ENCODE data around the gene IMPDH1. TPM values are rescaled to one million over a fixed set of nuclear protein-coding genes. Genes with fewer than 3 reads are reported as not detected.

IMPDH1 gene
- total and polyA plus RNA-seq, 2 donors (not counting 1 experiment from before 2014, with no cell fraction given): 54.9 to 90.6 TPM

DNA sequence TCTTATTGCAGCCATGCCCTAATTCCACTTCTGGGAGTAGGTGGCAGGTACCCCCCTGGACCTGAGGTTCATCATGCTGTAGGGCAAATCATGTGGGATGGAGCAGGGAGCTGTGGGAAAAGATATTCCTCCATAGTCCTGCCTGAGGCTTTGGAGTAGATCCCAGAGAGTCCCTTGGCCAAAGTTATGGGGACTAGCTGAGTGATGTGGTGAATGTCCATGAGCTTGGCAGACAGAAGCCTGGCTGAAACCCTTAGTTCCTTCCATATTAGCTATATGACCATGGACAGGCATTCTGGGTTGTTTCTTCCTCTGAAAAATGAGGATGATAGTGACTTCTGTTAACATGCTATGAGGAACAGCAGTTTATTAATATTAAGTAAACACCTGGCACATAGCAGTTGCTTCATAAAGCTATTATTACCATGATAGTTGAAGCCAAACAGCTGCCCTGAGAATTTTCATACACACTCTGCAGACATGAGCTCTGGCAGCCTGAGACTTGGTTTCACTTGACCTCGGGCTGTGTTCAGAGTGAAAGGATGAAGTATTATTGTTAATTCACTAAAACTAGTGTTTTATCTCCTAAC lies 15.0 kb upstream of the IMPDH1 start:
- H3K4me3 Mint-ChIP-seq: no peak overlapping the region
- ChIA-PET CTCF (interaction anchor here (0.6 to 12.8 kb wide), 13 partner anchors 15 to 436 kb away, joined by 3 to 541 read pairs (median 6); partner anchors contain the start of genes HILPDA, IMPDH1 and RBM28), POLR2A (no interaction called here)
- DNase-seq: no peak
- no peak overlapping the region for H3K27ac Mint-ChIP-seq
- Histone ChIP-seq H3K36me3 (replicated peaks in 1 of 2; ENCODE audit: control extremely low read depth in 1 of 2, control insufficient read depth in 1 of 2, extremely low read depth in 1 of 2, insufficient read depth in 2 of 2, low read length in 1 of 2) (no peaks in the 10 kb centered on the region), H4K20me1 (ENCODE audit: control insufficient read depth, insufficient read depth, low read length, poor library complexity, severe bottlenecking) (no peaks in the 10 kb centered on the region), H3K4me1 (ENCODE audit: control insufficient read depth in 2 of 2, insufficient read depth in 2 of 2, low read length in 2 of 2) (no peaks in the 10 kb centered on the region), H3K27ac (ENCODE audit: low read length in 2 of 2) (no peak overlapping the region), H3K27me3 (replicated peaks in 1 of 4; ENCODE audit: control extremely low read depth in 1 of 4, control insufficient read depth in 3 of 4, insufficient read depth in 4 of 4, low read length in 3 of 4) (no peaks in the 10 kb centered on the region), H3K4me2 (replicated peaks; ENCODE audit: low read depth, low read length, poor library complexity, severe bottlenecking) (no peak overlapping the region), H3K9ac (ENCODE audit: low read length) (no peak overlapping the region), H3K9me3 (ENCODE audit: control extremely low read depth in 1 of 3, control insufficient read depth in 2 of 3, insufficient read depth in 1 of 3, low read length in 2 of 3) (no peaks in the 10 kb centered on the region), H2AFZ (ENCODE audit: insufficient read depth, low read depth, low read length, poor library complexity, severe bottlenecking) (no peak overlapping the region), H3K4me3 (ENCODE audit: control extremely low read depth in 1 of 5, extremely low read depth in 1 of 5, insufficient read depth in 1 of 5, low read depth in 2 of 5, low read length in 4 of 5) (no peak overlapping the region), H3K79me2 (ENCODE audit: control insufficient read depth, insufficient read depth, low read length) (no peaks in the 10 kb centered on the region)
- H3K9me3 Mint-ChIP-seq (ENCODE audit: insufficient read depth): no peaks in the 10 kb centered on the region
- TF ChIP-seq EZH2 (IDR thresholded peaks at IDR 0.05; ENCODE audit: borderline replicate concordance, insufficient read depth, low read depth, low read length, poor library complexity, severe bottlenecking): no peak
- TF ChIP-seq, protein P1, sequence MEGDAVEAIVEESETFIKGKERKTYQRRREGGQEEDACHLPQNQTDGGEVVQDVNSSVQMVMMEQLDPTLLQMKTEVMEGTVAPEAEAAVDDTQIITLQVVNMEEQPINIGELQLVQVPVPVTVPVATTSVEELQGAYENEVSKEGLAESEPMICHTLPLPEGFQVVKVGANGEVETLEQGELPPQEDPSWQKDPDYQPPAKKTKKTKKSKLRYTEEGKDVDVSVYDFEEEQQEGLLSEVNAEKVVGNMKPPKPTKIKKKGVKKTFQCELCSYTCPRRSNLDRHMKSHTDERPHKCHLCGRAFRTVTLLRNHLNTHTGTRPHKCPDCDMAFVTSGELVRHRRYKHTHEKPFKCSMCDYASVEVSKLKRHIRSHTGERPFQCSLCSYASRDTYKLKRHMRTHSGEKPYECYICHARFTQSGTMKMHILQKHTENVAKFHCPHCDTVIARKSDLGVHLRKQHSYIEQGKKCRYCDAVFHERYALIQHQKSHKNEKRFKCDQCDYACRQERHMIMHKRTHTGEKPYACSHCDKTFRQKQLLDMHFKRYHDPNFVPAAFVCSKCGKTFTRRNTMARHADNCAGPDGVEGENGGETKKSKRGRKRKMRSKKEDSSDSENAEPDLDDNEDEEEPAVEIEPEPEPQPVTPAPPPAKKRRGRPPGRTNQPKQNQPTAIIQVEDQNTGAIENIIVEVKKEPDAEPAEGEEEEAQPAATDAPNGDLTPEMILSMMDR (IDR thresholded peaks at IDR 0.05): no peak
- H3K4me1 Mint-ChIP-seq: no peaks in the 10 kb centered on the region
- ATAC-seq (ENCODE audit: low read depth): no peak
- WGBS (ENCODE audit: insufficient coverage): no CpG with 5 or more reads among the region's 1 CpG
- intact Hi-C loops (cut with micrococcal nuclease): loop anchor here (1.0 kb wide), 1 partner anchor 26 kb away; no protein-coding TSS in a partner anchor
- no peaks in the 10 kb centered on the region for H3K27me3 Mint-ChIP-seq

DNA sequence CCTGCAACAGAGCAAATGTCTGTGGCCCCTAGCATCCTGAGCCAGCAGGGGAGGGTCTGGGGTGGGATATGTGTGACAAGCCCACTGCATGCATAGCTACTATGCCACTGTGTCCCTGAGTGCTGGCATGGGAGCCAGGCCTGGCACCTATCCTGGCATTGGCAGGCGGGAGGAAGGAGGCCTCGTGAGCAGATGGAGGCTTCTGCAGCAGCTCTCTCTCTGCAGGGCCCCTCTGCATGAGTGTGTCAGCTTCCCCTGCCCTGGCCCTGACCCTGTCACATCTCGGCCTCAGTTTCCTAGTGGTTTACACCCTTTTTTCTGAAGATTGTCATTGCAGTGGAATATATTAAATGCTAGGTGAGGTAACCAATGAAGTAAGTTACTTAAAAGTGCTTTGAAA lies 13.1 kb upstream of the IMPDH1 start:
- Histone ChIP-seq H4K20me1 (ENCODE audit: control insufficient read depth, insufficient read depth, low read length, poor library complexity, severe bottlenecking) (no peaks in the 10 kb centered on the region), H3K9me3 (ENCODE audit: control extremely low read depth in 1 of 3, control insufficient read depth in 2 of 3, insufficient read depth in 1 of 3, low read length in 2 of 3) (no peaks in the 10 kb centered on the region), H2AFZ (ENCODE audit: insufficient read depth, low read depth, low read length, poor library complexity, severe bottlenecking) (no peak overlapping the region), H3K36me3 (replicated peaks in 1 of 2; ENCODE audit: control extremely low read depth in 1 of 2, control insufficient read depth in 1 of 2, extremely low read depth in 1 of 2, insufficient read depth in 2 of 2, low read length in 1 of 2) (no peaks in the 10 kb centered on the region), H3K4me1 (ENCODE audit: control insufficient read depth in 2 of 2, insufficient read depth in 2 of 2, low read length in 2 of 2) (no peaks in the 10 kb centered on the region), H3K9ac (ENCODE audit: low read length) (no peak overlapping the region), H3K4me3 (ENCODE audit: control extremely low read depth in 1 of 5, extremely low read depth in 1 of 5, insufficient read depth in 1 of 5, low read depth in 2 of 5, low read length in 4 of 5) (no peak overlapping the region), H3K4me2 (replicated peaks; ENCODE audit: low read depth, low read length, poor library complexity, severe bottlenecking) (no peak overlapping the region), H3K27me3 (replicated peaks in 1 of 4; ENCODE audit: control extremely low read depth in 1 of 4, control insufficient read depth in 3 of 4, insufficient read depth in 4 of 4, low read length in 3 of 4) (no peaks in the 10 kb centered on the region), H3K27ac (ENCODE audit: low read length in 2 of 2) (no peak overlapping the region), H3K79me2 (ENCODE audit: control insufficient read depth, insufficient read depth, low read length) (no peaks in the 10 kb centered on the region)
- DNase-seq: no peak
- ChIA-PET POLR2A (no interaction called here), CTCF (interaction anchor here (10.2 to 12.8 kb wide), 2 partner anchors 15 to 38 kb away, joined by 331 to 541 read pairs; partner anchors contain the start of gene IMPDH1)
- TF ChIP-seq, protein P1 (IDR thresholded peaks at IDR 0.05): no peak
- no peak for TF ChIP-seq EZH2 (IDR thresholded peaks at IDR 0.05; ENCODE audit: borderline replicate concordance, insufficient read depth, low read depth, low read length, poor library complexity, severe bottlenecking)
- Mint-ChIP-seq H3K4me3 (no peak overlapping the region), H3K27ac (no peak overlapping the region), H3K4me1 (no peaks in the 10 kb centered on the region), H3K9me3 (ENCODE audit: insufficient read depth) (no peaks in the 10 kb centered on the region), H3K27me3 (no peaks in the 10 kb centered on the region)
- intact Hi-C loops (cut with micrococcal nuclease): no loop called here
- no peak for ATAC-seq (ENCODE audit: low read depth)
- 67% methylated on average over 2 of the region's 3 CpGs for WGBS (ENCODE audit: insufficient coverage)

Data from B cell (primary cell).